ENCODE measurements around the gene CEPT1. TPM values are rescaled to one million over a fixed set of nuclear protein-coding genes. Genes with fewer than 3 reads are reported as not detected.

The CEPT1 gene
- total and polyA plus RNA-seq, 9 of the 15 experiments (the other 6 are each of a cell fraction or from before 2014, with no cell fraction given), result 24.4 to 72.6 (median 42.4) TPM

- TF ChIP-seq MGA (IDR thresholded peaks at IDR 0.05), result peak; percentile 84
- TF ChIP-seq TCF15 (CRISPR knock-in tag; IDR thresholded peaks at IDR 0.05), result no peak
- TF ChIP-seq E2F1 (CRISPR knock-in tag; IDR thresholded peaks at IDR 0.05), result no peak
- TF ChIP-seq AFF1 (IDR thresholded peaks at IDR 0.05; ENCODE audit: low read depth in 1 of 2, partially characterized antibody in 2 of 2), result peak in 1 of 2 experiments; percentile 63
Measured at GRCh38 chr1:111139324-111139955, 583 bp upstream of the CEPT1 start (continued).

All from K562 (cell line).